Measurements from ENCODE around the gene SARS1.

The SARS1 gene

DNA sequence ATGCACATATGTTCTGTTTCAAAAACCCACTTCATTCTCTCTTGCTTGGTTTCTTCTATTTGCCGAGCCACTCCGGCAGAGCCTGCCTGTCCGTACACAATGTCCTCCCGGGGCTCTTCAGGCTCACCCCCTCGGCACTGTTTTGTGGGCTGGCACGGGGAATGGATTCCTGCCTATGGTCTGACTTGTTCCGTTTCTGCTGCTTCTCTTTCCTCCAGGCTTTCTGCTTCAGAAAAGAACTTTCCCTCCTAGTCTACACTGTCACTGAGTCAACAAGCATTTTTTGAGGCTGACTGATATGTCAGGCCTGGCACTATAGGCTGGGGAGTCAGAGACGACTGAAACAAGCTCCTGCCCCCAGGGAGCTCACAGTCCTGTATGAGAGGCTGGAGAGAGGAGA lies 28.4 kb upstream of the SARS1 start:
- no peak for TF ChIP-seq CEBPB (IDR thresholded peaks at IDR 0.05)
- TF ChIP-seq RAD21 (IDR thresholded peaks at IDR 0.05; ENCODE audit: low read depth): no peak
- no peak for TF ChIP-seq FOXM1 (IDR thresholded peaks at IDR 0.05; ENCODE audit: borderline replicate concordance, low read depth)
- TF ChIP-seq TEAD4 (IDR thresholded peaks at IDR 0.05): no peak

DNA sequence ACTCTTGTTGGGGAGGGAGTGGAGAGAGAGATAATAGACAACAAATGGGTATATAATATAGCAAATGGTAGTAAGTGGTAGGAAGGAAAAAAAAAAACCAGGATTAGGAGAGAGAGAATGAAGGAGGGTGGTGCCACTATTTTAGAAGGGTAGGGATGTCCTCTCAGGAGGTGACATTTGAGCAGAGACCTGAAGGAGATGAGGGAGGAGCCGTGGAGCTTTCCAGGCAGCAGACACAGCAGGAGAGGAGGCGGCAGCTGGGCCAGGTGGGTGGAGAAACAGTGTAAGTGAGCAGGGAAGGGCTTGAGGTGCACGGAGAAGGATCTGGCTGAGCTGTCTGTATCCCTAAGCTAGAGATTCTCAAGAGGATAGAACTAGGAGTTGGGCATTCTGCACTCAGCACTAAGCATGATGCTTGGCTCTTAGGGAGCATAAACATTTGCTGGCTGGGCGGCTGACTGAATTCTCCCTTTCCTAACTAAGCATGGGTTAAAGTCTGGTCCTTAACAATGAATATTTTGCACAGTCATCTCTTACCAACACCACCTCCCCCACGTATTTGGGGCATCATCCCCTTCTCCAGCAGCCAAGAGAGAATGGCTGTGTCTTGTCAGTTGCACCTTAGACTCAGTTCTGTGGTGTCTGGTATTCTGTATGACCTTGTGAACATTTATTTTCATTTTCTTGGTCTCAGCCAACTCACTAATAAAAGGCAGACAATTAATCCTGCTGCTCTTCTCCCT lies 27.6 kb upstream of the SARS1 start:
- no peak for TF ChIP-seq EGR1 (IDR thresholded peaks at IDR 0.05)
- no peak for TF ChIP-seq TCF12 (IDR thresholded peaks at IDR 0.05; ENCODE audit: low read depth)
- TF ChIP-seq, protein P1, sequence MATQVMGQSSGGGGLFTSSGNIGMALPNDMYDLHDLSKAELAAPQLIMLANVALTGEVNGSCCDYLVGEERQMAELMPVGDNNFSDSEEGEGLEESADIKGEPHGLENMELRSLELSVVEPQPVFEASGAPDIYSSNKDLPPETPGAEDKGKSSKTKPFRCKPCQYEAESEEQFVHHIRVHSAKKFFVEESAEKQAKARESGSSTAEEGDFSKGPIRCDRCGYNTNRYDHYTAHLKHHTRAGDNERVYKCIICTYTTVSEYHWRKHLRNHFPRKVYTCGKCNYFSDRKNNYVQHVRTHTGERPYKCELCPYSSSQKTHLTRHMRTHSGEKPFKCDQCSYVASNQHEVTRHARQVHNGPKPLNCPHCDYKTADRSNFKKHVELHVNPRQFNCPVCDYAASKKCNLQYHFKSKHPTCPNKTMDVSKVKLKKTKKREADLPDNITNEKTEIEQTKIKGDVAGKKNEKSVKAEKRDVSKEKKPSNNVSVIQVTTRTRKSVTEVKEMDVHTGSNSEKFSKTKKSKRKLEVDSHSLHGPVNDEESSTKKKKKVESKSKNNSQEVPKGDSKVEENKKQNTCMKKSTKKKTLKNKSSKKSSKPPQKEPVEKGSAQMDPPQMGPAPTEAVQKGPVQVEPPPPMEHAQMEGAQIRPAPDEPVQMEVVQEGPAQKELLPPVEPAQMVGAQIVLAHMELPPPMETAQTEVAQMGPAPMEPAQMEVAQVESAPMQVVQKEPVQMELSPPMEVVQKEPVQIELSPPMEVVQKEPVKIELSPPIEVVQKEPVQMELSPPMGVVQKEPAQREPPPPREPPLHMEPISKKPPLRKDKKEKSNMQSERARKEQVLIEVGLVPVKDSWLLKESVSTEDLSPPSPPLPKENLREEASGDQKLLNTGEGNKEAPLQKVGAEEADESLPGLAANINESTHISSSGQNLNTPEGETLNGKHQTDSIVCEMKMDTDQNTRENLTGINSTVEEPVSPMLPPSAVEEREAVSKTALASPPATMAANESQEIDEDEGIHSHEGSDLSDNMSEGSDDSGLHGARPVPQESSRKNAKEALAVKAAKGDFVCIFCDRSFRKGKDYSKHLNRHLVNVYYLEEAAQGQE (IDR thresholded peaks at IDR 0.05; ENCODE audit: low read depth): no peak
- TF ChIP-seq TEAD4 (IDR thresholded peaks at IDR 0.05): no peak
- no peak for TF ChIP-seq EP300 (IDR thresholded peaks at IDR 0.05; ENCODE audit: borderline replicate concordance)
- no peak for TF ChIP-seq YY1 (IDR thresholded peaks at IDR 0.05; ENCODE audit: low read depth)
- no peak for TF ChIP-seq FOXM1 (IDR thresholded peaks at IDR 0.05; ENCODE audit: borderline replicate concordance, low read depth)

DNA sequence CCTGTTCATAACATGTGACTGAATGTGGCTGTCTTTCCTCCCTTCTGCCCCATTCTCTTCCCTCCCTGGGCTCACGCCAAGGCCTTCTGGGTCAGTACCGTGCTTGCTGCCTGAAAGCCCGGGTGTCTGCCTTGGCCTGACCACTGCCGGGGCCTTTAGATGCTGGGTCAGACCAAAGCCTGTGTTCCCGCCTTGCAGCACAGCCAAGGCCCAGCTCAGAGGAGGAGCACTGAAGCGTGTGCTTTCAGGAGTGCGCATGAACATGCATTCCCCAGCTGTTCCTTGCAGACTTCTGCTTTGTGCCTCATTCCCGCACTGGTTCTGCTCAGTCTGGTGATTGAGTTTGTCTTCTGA lies 27.0 kb upstream of the SARS1 start:
- TF ChIP-seq EP300 (IDR thresholded peaks at IDR 0.05; ENCODE audit: borderline replicate concordance): no peak
- TF ChIP-seq EGR1 (IDR thresholded peaks at IDR 0.05): no peak
- no peak for TF ChIP-seq FOXM1 (IDR thresholded peaks at IDR 0.05; ENCODE audit: borderline replicate concordance, low read depth)
- no peak for TF ChIP-seq TCF12 (IDR thresholded peaks at IDR 0.05; ENCODE audit: low read depth)
- no peak for TF ChIP-seq TAF1 (IDR thresholded peaks at IDR 0.05; ENCODE audit: low read depth)
- TF ChIP-seq YY1 (IDR thresholded peaks at IDR 0.05; ENCODE audit: low read depth): no peak
- TF ChIP-seq, protein P2, sequence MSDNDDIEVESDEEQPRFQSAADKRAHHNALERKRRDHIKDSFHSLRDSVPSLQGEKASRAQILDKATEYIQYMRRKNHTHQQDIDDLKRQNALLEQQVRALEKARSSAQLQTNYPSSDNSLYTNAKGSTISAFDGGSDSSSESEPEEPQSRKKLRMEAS (IDR thresholded peaks at IDR 0.05): no peak

DNA sequence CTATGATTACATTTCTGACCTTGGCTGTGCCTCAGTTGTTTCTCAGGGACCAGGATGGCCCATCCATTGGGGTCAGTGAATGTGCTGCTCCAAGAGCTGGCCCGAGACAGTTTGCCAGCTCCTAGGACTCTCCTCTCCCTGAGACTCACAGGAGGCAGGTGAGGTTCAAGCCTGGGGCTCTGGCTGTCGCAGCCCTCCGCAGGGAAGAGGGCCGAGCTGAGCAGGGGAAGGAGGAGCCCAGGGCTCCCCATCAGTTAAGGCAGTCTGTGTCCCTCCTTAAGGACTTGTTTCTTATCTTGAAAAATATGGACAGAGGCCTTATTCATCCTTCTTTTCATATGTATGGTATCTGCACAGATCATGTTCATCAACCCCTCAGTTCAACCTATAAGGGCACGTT lies 26.6 kb upstream of the SARS1 start:
- TF ChIP-seq EP300 (IDR thresholded peaks at IDR 0.05; ENCODE audit: borderline replicate concordance): no peak
- TF ChIP-seq, protein P2 (IDR thresholded peaks at IDR 0.05): no peak
- TF ChIP-seq NFIC (IDR thresholded peaks at IDR 0.05): no peak
- no peak for TF ChIP-seq EGR1 (IDR thresholded peaks at IDR 0.05)
- no peak for TF ChIP-seq TCF12 (IDR thresholded peaks at IDR 0.05; ENCODE audit: low read depth)
- TF ChIP-seq, protein P1 (IDR thresholded peaks at IDR 0.05; ENCODE audit: low read depth): no peak
- TF ChIP-seq, protein P3, sequence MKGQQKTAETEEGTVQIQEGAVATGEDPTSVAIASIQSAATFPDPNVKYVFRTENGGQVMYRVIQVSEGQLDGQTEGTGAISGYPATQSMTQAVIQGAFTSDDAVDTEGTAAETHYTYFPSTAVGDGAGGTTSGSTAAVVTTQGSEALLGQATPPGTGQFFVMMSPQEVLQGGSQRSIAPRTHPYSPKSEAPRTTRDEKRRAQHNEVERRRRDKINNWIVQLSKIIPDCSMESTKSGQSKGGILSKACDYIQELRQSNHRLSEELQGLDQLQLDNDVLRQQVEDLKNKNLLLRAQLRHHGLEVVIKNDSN (IDR thresholded peaks at IDR 0.05): no peak
- no peak for TF ChIP-seq CEBPB (IDR thresholded peaks at IDR 0.05)
- no peak for TF ChIP-seq RAD21 (IDR thresholded peaks at IDR 0.05; ENCODE audit: low read depth)
- no peak for TF ChIP-seq ZBTB7A (IDR thresholded peaks at IDR 0.05; ENCODE audit: low read depth)
- no peak for TF ChIP-seq TEAD4 (IDR thresholded peaks at IDR 0.05)
- TF ChIP-seq FOXM1 (IDR thresholded peaks at IDR 0.05; ENCODE audit: borderline replicate concordance, low read depth): no peak
- TF ChIP-seq TAF1 (IDR thresholded peaks at IDR 0.05; ENCODE audit: low read depth): no peak
- no peak for TF ChIP-seq YY1 (IDR thresholded peaks at IDR 0.05; ENCODE audit: low read depth)
- no peak for TF ChIP-seq CREB1 (IDR thresholded peaks at IDR 0.05; ENCODE audit: low read depth)

DNA sequence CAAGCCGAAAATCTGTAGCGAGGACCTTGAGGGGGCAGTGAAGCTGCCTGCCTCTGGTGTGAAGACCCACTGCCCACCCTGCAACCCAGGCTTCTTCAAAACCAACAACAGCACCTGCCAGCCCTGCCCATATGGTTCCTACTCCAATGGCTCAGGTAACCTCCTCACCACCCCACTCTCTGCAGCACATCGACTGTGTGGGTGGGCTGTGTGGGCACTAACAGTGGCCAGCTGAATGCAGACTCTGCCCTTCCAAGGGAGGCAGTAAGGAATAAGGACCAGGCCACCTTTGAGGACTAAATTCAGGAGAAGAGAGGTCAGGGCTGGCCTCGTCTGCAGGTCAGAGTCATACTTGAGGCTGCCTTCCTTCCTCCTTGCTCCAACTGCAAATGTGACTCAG lies 25.5 kb upstream of the SARS1 start:
- TF ChIP-seq EGR1 (IDR thresholded peaks at IDR 0.05) (no peak), RAD21 (IDR thresholded peaks at IDR 0.05; ENCODE audit: low read depth) (no peak), FOXM1 (IDR thresholded peaks at IDR 0.05; ENCODE audit: borderline replicate concordance, low read depth) (no peak), TAF1 (IDR thresholded peaks at IDR 0.05; ENCODE audit: low read depth) (no peak), CEBPB (IDR thresholded peaks at IDR 0.05) (no peak), EP300 (IDR thresholded peaks at IDR 0.05; ENCODE audit: borderline replicate concordance) (no peak), NFIC (IDR thresholded peaks at IDR 0.05) (no peak), CREB1 (IDR thresholded peaks at IDR 0.05; ENCODE audit: low read depth) (no peak), TEAD4 (IDR thresholded peaks at IDR 0.05) (no peak), YY1 (IDR thresholded peaks at IDR 0.05; ENCODE audit: low read depth) (no peak), ZBTB7A (IDR thresholded peaks at IDR 0.05; ENCODE audit: low read depth) (no peak), TCF12 (IDR thresholded peaks at IDR 0.05; ENCODE audit: low read depth) (no peak)
- TF ChIP-seq, protein P1 (IDR thresholded peaks at IDR 0.05; ENCODE audit: low read depth): no peak
- TF ChIP-seq, protein P2 (IDR thresholded peaks at IDR 0.05): no peak
- TF ChIP-seq, protein P3 (IDR thresholded peaks at IDR 0.05): no peak

All from Ishikawa (cell line).